Activated CD4-positive, alpha-beta T cell treated with anti-CD3 and anti-CD28 coated beads, Interleukin-2, amount 50 U/mL, for 48 hours (primary cell): Measurements from ENCODE around the gene MUC12.
"Not testable (repeated sequence)": the region's sequence is repeated elsewhere in the genome, so short reads cannot be mapped to it uniquely, and the experiment has no call there.

ENCODE experiments used
- DNase-seq, 2 experiments: peaks; one replicate each; pipeline ENCODE4 v3.0.0-alpha.2; 2020

Gene MUC12, protein sequence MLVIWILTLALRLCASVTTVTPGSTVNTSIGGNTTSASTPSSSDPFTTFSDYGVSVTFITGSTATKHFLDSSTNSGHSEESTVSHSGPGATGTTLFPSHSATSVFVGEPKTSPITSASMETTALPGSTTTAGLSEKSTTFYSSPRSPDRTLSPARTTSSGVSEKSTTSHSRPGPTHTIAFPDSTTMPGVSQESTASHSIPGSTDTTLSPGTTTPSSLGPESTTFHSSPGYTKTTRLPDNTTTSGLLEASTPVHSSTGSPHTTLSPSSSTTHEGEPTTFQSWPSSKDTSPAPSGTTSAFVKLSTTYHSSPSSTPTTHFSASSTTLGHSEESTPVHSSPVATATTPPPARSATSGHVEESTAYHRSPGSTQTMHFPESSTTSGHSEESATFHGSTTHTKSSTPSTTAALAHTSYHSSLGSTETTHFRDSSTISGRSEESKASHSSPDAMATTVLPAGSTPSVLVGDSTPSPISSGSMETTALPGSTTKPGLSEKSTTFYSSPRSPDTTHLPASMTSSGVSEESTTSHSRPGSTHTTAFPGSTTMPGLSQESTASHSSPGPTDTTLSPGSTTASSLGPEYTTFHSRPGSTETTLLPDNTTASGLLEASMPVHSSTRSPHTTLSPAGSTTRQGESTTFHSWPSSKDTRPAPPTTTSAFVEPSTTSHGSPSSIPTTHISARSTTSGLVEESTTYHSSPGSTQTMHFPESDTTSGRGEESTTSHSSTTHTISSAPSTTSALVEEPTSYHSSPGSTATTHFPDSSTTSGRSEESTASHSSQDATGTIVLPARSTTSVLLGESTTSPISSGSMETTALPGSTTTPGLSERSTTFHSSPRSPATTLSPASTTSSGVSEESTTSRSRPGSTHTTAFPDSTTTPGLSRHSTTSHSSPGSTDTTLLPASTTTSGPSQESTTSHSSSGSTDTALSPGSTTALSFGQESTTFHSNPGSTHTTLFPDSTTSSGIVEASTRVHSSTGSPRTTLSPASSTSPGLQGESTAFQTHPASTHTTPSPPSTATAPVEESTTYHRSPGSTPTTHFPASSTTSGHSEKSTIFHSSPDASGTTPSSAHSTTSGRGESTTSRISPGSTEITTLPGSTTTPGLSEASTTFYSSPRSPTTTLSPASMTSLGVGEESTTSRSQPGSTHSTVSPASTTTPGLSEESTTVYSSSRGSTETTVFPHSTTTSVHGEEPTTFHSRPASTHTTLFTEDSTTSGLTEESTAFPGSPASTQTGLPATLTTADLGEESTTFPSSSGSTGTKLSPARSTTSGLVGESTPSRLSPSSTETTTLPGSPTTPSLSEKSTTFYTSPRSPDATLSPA (N-terminal part only)

DNA sequence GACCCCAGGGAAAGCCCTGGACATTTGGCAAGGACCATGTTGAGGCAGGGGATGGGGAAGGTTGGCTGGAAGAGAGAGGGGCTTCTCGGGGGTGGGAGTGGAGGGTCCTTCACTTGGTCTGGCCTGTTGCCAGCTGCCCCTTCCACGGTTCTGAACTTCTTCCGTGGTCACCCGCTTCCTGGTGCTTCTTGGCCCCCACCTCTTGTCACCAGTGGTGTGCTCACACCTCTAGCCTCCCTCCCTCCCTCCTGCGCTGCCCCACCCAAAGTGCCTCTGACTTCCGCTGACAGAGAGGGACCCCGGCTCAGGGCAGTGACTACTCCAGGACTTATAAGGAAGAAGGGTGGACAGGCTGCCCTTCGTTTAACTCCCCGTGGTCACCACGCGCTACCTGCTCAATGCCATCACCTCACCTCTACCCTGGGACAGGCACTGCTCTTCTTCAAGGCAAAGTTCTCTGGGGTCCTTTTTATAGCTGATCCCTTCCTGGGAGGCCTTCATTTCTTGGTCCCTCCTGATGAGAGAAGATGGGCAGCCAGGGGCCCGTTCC, at the start of gene MUC12:
MUC12 (plus strand) TSS at position 500 of the 550 bp plus-strand sequence. CDS start 58 bp downstream, outside the sequence.
- DNase-seq: no peak

DNA sequence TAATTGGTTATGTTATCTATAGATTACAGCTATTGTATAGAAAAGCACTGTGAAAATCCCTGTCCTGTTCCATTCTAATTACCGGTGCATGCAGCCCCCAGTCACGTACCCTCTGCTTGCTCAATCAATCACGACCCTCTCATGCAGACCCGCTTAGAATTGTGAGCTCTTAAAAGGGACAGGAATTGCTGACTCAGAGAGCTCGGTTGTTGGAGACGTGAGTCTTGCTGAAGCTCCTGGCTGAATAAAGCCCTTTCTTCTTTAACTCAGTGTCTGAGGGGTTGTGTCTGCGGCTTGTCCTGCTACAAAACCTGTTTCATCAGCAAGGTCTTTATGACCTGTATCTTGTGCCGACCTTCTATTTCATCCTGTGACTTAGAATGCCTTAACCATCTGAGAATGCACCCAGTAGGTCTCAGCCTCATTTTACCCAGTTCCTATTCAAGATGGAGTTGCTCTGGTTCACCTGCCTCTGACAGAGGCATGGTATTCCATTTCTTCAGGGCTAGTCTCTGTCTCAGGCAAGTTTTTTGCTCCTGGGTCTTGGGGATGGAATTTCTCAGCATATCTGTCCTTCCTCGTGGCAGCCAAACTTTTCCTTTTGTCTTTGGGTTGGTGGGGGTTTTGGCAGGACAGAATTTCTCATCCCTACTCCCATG, 49.5 kb upstream of the MUC12 start:
- DNase-seq: not testable (repeated sequence)

DNA sequence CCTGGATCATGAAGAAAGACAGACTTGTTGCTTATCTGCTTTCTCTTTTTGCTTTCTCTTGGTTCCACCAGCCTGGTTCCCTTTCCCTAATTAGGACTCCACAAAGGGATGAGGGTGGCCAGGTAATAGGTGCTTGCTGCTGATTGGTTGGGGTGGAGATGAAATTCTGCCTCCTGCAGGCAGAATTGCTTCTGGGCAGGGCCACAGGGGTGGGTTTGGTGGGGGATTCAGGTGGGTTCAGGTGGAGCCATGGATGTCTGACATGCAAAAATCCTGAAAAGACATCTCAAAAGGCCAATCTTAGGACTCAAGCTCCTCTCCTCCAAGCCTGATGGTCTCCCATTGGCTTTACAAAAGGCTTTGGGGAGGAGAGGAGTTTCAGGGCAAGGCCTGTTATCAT, 48.3 kb upstream of the MUC12 start:
- DNase-seq: no peak

DNA sequence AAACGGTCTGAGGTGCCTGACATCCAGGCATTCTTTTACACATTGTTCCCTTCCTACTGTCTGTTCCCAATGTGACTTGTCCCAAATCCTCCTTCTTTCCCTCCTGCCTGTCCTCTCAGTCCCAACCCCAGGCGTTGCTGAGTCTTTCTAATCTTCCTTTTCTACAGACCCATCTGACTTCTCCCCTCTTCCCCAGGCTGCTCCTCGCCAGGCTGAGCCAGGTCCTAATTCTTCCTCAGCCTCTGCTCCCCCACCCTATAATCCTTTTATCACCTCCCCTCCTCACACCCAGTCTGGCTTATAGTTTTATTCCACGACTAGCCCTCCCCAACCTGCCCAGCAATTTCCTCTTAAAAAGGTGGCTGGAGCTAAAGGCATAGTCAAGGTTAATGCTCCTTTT, 45.7 kb upstream of the MUC12 start:
- not testable (repeated sequence) for DNase-seq

DNA sequence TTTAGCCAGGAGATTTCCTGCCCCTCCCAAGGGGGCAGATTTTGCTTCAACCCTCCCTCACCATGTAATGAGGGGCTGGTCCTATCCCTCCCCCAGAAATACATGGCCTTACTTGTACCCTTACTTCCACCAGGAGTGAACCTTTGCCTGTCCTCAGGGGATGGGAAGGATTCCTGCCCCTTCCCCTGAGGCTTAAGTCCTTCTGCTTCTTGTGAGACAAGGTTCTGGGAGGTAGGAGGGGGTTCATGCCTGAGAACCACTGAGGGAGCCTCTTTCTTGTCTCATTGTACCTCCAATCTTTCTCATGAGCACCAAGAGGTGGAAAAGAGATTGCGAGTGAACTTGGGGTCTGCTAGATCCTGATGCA, 39.6 kb upstream of the MUC12 start:
- no peak for DNase-seq

DNA sequence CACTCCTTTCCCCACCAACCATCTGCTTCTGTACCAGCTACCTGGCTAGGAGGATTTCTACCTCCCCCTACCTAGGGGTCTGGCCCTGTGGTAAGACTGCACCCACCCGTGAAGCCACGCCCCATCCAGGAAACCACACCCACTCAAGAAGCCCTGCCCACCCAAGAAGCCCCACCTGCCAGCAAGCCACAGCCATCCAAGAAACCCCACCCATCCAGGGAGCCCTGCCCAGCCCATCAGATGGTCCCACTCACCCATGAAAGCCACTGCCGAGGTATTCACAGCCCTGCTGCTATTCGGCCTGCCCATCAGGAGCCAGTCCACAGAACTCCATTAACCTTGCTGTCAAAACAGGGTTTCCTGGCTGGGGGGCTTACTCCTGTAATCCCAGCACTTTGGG, 35.6 kb upstream of the MUC12 start:
- no peak for DNase-seq

DNA sequence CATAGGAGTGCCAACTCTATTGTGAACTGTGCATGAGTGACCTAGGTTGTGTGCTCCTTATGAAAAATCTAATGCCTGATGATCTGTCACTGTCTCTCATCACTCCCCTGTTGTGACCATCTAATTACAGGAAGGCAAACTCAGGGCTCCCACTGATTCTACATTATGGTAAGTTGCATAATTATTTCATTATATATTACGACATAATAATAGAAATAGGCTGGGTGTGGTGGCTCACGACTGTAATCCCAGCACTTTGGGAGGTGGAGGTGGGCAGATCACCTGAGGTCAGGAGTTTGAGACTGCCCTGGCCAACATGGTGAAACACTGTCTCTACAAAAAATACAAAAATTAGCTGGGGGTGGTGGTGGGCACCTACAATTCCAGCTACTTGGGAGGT, 34.0 kb upstream of the MUC12 start:
- DNase-seq: not testable (repeated sequence)

DNA sequence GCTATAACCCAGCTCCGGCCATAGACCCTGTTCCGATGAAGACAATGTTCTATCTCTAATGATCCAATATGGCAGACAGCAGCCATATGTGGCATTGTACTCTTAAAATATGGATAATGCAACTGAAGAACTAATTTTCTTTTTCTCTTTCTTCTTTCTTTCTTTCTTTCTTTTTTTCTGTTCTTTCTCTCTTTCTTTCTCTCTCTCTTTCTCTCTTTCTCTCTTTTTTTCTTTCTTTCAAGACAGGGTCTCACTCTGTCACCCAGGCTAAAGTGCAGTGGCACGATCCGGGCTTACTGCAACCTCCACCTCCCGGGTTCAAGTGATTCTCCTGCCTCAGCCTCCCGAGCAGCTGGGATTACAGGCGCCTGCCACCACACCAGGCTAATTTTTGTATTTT, 33.2 kb upstream of the MUC12 start:
- not testable (repeated sequence) for DNase-seq

DNA sequence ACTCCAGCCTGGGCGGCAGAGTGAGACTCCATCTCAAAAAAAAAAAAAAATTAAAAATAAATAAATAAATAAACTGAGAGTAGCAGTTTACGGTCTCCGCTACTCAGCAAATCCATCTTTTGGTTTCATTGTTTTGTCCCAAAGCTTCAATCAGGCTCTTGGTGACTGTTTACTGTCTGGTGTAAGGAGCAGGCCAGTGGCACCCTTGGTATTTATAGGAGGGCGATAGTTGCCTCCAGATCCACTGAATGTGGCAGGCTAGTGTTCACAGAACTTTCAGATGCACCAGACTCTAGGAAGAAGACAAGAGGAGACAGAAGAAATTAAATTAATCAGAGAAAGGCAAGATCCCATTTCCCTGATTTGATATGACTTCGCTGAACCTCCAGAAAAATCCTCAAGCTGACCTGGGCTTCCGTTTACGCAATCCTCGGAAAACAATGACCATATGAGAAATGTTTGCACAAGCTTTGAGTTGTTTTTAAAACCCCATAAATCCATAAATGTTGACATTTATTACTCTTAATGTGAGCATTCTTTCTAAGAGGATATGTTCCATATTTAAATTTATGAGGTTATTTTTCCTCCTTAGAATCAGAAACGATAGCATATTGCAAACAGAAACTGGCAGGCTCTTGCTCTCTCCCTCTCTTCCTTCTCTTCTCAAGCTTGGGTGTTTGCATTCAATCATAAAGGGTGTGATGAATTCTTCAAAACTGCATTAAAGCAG, 27.2 kb upstream of the MUC12 start:
- no peak for DNase-seq

DNA sequence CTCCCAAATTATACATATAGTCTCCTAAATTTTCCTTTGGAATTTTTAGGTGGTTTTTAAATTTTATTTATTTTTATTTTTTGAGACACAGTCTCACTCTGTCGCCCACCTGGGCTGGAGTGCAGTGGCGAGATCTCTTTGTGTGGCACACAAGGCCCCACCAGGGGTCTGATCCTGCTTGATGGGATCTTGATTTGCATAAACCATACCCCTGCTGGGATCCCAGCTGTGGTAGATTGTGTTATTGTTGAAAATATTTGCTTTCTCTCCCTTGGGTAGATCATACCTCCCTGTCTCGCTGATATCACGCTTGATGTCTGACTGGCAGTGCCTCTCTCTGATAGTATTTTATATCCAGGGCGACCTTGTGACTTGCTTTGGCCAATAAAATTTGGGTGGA, 25.7 kb upstream of the MUC12 start:
- no peak for DNase-seq

DNA sequence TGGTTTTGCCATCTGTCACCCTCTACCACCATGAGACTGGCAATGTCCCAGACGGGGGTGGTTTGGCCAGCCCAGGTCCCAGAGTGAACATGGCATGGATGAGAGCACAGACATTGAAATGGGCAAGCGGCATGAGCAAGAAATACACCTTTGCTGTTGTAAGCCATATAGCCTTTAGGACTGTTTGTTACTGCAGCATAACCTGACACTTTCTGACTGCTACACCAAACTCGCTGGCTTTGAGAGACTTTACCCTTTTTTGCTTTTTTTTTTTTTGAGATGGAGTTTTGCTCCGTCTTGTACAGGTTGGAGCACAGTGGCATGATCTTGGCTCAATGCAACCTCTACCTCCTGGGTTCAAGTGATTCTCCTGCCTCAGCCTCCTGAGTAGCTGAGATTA, 25.2 kb upstream of the MUC12 start:
- DNase-seq: no peak

DNA sequence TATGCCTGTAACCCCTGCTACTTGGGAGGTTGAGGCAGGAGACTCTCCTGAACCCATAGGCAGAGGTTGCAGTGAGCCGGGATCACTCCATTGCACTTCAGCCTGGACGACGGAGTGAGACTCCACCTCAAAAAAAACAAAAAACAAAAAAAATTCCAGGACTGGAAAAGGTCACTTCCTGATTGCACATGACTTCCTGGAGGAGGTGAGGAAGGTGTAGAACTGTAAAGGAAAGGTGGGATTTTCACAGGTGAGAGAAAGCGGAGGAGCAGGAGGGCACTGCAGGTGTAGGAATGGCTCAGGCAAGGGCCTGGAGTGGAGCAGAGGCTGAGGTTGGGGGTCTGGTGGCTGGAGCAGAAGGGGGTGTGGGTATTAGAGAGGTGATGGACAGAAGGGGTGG, 23.3 kb upstream of the MUC12 start:
- no peak for DNase-seq

DNA sequence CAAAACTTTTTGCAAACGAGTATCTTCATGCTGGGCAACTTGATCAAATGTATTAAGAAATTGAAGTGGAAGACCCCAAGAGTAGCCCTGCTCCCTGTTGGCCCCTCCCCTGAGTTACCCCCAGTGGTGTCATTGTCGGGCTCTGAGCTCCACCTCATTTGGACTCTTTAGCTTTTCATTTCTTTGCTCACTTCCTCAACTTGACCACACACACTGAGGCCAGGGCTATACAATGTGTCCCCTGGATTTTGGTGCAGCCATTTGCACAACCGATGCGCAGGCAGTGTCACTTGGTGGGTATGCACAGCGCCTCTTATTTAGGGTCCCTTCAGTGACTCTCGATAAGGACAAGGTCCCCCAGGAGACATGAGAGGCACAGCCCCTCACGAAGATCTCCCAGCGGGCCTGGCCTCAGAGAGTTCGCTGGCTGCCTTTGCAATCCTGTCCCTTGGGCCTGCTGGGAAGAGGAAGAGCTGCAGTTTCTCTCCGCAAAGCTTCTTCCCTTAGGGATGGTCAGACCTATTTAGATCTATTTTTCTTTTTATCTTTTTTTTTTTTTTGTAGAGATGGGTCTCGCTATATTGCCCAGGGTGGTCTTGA, 22.5 kb upstream of the MUC12 start:
- DNase-seq: no peak

DNA sequence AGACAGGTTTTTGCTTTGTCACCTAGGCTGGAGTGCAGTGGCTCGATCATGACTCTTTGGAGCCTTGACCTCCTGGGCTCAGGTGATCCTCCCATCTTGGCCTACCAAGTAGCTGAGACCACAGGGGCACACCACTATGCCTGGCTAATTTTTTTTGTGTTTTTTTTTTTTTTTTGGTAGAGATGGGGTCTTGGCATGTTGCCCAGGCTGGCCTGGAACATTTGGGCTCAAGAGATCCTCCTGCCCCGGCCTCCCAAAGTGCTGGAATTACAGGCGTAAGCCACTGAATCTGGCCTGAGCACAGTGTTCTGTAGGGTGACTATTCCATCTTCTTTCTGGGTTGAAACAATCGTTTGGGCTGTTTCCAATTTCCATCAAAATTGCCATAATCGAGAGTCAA, 21.6 kb upstream of the MUC12 start:
- DNase-seq: no peak

DNA sequence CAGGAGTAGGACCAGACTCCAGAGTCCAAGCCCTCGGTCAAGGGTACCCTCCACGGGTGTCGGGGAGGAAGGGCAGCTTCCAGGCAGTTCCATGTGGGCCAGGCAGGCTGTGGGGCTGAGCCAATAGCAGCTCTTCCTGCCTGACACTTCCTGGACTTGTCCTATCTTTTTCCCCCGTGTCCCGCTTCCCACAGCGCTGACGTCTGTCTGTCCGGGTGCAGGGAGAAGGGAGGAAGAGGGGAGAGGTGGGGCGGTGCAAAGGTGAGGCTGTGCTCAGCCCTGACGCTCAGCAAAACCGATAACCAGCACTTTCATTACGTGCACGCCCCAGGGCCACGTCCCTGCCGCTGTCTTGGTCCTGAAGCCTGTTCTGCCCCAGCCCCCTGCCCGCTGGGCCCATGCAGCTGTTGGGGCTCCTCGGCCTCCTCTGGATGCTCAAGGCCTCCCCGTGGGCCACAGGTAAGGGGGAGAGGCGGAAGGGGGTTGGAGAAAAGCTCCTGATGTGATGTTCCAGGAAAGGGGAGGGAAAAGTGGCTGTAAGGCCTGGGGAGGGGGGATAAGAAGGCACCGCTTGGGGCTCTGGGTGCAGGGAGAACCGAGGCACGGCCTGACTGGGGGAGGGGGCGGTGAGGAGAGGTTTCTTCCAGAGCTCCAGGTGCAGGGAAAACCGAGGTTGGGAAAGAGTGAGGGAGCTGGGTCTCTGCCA, 20.0 kb upstream of the MUC12 start, which contains the start of gene MUC3A:
MUC3A (plus strand) TSS at position 308 of the 706 bp plus-strand sequence; CDS start at position 399, 91 bp downstream.
- no peak for DNase-seq

DNA sequence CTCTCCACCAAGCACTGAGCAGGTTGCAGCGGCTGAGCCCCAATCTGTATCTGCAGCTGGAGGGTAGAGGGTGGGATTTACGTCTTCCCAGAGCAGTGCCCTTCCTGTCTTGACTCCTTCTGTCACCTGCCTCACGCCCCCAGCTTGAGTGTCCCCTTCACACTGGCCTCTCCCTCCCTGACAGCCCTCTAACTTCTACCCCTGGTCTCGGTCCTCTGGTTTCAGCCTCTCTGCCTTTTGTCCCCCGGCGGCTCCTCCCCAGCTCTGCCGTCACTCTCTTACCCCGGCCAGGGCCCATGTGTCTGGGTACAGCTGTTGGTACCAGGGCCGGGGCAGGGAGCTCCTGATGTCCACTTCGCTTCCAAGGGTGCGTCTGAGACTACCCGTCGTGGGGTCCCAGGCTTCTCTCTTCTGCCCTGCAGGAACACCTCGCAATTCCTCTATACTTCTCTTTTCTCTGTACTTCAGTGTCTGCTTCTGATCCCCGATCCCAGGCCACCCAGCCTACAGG, 19.4 kb upstream of the MUC12 start:
- DNase-seq: no peak

DNA sequence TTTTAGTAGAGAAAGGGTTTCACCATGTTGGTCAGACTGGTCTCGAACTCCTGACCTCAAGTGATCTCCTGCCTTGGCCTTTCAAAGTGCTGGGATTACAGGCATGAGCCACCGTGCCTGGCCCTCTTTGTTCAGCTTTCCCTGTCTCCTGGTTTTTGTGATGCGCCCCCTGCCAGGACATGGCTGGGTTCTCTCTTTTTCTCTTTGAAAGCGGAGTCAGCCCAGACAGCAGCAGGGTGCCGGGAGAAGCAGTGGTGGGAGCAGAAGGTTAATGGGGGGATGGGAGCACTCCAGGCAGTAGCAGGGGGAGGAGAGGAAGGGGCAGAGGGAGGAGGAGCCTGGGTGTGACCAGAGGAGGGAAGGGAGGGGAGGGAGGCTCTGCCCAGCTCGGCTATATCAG, 18.2 kb upstream of the MUC12 start:
- DNase-seq: no peak

DNA sequence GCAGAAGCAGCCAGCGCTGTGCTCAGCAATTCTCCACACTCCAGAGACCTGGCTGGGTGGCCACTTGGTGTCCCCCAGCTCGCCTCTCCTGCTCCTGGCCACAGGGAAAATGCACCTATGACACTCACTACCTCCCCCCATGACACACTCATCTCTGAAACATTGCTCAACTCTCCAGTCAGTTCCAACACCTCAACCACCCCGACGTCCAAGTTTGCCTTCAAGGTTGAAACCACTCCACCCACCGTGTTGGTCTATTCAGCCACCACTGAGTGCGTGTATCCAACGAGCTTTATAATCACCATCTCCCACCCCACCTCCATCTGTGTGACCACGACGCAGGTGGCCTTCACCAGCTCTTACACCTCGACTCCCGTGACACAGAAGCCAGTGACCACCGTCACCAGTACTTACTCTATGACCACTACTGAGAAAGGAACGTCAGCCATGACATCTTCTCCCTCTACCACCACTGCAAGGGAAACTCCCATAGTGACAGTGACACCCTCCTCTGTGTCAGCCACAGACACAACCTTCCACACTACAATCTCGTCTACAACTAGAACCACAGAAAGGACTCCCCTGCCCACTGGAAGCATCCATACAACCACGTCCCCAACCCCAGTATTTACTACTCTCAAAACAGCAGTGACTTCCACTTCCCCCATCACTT, 17.3 kb upstream of the MUC12 start:
- no peak for DNase-seq

DNA sequence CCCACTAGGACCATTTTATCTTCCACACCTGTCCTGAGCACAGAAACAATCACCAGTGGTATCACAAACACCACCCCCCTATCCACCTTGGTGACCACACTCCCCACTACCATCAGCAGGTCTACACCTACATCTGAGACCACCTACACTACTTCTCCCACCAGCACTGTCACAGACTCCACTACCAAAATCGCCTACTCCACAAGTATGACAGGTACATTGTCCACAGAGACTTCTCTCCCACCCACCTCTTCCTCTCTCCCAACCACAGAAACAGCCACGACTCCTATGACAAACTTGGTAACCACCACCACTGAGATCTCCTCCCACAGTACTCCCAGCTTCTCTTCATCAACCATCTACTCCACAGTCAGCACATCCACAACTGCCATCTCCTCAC, 16.7 kb upstream of the MUC12 start:
- DNase-seq: no peak
